ENCODE measurements around the gene TP53I13. TPM values are rescaled to one million over a fixed set of nuclear protein-coding genes. Genes with fewer than 3 reads are reported as not detected.

Gene TP53I13
- total and polyA plus RNA-seq, 10 of the 15 experiments (the other 5 are each of a cell fraction or from before 2014, with no cell fraction given), result 0.31 to 45.1 (median 19.5) TPM; not detected in 1

- H3K4me3 ChIP-seq, result peak within 1 kb of the TSS; percentile 94
- CTCF ChIA-PET, result interaction anchor here (1.0 to 6.7 kb wide), 6 partner anchors 8 to 341 kb away, joined by 4 to 82 read pairs (median 43); no protein-coding TSS in a partner anchor
- WGBS (ENCODE audit: insufficient coverage, insufficient replicate concordance, low lambda C conversion rate, missing lambda C conversion rate), result 2% methylated on average over 35 of the region's 70 CpGs
- H3K4me2 ChIP-seq (ENCODE audit: control insufficient read depth, insufficient read depth), result peak within 1 kb of the TSS; percentile 100
- H3K79me2 ChIP-seq (ENCODE audit: control insufficient read depth, insufficient read depth, low read length), result peaks cover 29% of the 10 kb centered on the region
- peak within 1 kb of the TSS; percentile 72 for H3K27ac ChIP-seq (ENCODE audit: control insufficient read depth, insufficient read depth)
- peaks cover 52% of the 10 kb centered on the region for H3K4me1 ChIP-seq (ENCODE audit: control insufficient read depth, insufficient read depth, low read length)
- RAD21 ChIA-PET (ENCODE audit: unreplicated experiment), result no interaction called here
- intact Hi-C loops (cut with micrococcal nuclease; ENCODE audit: unreplicated experiment), result loop anchor here (10.0 kb wide), 1 partner anchor 225 kb away; no protein-coding TSS in a partner anchor
- FAIRE-seq (no peak), DNase-seq (ENCODE audit: low read depth, low spot score) (no peak), ATAC-seq (peak; percentile 74)
- H3K27me3 ChIP-seq (replicated peaks in 1 of 2; ENCODE audit: control insufficient read depth in 2 of 2, insufficient read depth in 2 of 2, low read length in 1 of 2), result no peaks in the 10 kb centered on the region; a peak in 1 of 4 replicates
- H3K9ac ChIP-seq (ENCODE audit: control insufficient read depth, insufficient read depth, low read length), result peak within 1 kb of the TSS; percentile 78
- no peaks in the 10 kb centered on the region for H3K9me3 ChIP-seq (replicated peaks; ENCODE audit: control insufficient read depth, insufficient read depth, low read length)
- SMC1A ChIA-PET (ENCODE audit: uncharacterized antibody, unreplicated experiment), result interaction anchor here (1.1 to 3.0 kb wide), 2 partner anchors 9 to 28 kb away, joined by 5 to 17 read pairs; no protein-coding TSS in a partner anchor
- no peaks in the 10 kb centered on the region for H3K36me3 ChIP-seq (ENCODE audit: control insufficient read depth in 2 of 2, insufficient read depth in 2 of 2, low read length in 1 of 2)
- no peaks in the 10 kb centered on the region for H4K20me1 ChIP-seq (ENCODE audit: control insufficient read depth, insufficient read depth)
- in situ Hi-C loops (cut with MboI), result no loop called here
- POLR2A ChIA-PET, result interaction anchor here (3.1 kb wide), 1 partner anchor 27 kb away, joined by 9 read pairs; no protein-coding TSS in a partner anchor
- no TSS peak for BruUV-seq (replicated peaks)
- H2AFZ ChIP-seq (ENCODE audit: control insufficient read depth, low read depth, low read length), result peak within 1 kb of the TSS; percentile 95
- no peak for TF ChIP-seq SIX5 (IDR thresholded peaks at IDR 0.05; ENCODE audit: low read depth, low read length, severe bottlenecking)
- no peak for TF ChIP-seq RCOR1 (conservative IDR thresholded peaks at IDR 0.05; ENCODE audit: low read depth, low read length)
- TF ChIP-seq SIN3A (IDR thresholded peaks at IDR 0.05; ENCODE audit: low read depth, low read length), result no peak
- TF ChIP-seq, protein P1, sequence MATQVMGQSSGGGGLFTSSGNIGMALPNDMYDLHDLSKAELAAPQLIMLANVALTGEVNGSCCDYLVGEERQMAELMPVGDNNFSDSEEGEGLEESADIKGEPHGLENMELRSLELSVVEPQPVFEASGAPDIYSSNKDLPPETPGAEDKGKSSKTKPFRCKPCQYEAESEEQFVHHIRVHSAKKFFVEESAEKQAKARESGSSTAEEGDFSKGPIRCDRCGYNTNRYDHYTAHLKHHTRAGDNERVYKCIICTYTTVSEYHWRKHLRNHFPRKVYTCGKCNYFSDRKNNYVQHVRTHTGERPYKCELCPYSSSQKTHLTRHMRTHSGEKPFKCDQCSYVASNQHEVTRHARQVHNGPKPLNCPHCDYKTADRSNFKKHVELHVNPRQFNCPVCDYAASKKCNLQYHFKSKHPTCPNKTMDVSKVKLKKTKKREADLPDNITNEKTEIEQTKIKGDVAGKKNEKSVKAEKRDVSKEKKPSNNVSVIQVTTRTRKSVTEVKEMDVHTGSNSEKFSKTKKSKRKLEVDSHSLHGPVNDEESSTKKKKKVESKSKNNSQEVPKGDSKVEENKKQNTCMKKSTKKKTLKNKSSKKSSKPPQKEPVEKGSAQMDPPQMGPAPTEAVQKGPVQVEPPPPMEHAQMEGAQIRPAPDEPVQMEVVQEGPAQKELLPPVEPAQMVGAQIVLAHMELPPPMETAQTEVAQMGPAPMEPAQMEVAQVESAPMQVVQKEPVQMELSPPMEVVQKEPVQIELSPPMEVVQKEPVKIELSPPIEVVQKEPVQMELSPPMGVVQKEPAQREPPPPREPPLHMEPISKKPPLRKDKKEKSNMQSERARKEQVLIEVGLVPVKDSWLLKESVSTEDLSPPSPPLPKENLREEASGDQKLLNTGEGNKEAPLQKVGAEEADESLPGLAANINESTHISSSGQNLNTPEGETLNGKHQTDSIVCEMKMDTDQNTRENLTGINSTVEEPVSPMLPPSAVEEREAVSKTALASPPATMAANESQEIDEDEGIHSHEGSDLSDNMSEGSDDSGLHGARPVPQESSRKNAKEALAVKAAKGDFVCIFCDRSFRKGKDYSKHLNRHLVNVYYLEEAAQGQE (IDR thresholded peaks at IDR 0.05; ENCODE audit: low read depth, low read length), result no peak
- peak; percentile 70 for TF ChIP-seq GATAD2B (conservative IDR thresholded peaks at IDR 0.05; ENCODE audit: low read depth)
- no peak for TF ChIP-seq POU2F2 (IDR thresholded peaks at IDR 0.05; ENCODE audit: borderline replicate concordance, low read depth, low read length)
- TF ChIP-seq NR2C2 (IDR thresholded peaks at IDR 0.05; ENCODE audit: borderline replicate concordance, control insufficient read depth, insufficient read length, low read depth), result no peak
- peak; percentile 60; the same call in 1 of the 2 replicates for TF ChIP-seq RB1 (IDR thresholded peaks at IDR 0.05; ENCODE audit: borderline replicate concordance)
- TF ChIP-seq KAT2A (conservative IDR thresholded peaks at IDR 0.05; ENCODE audit: control insufficient read depth, low read depth, low read length), result no peak
- no peak for TF ChIP-seq E4F1 (IDR thresholded peaks at IDR 0.05; ENCODE audit: borderline replicate concordance, partially characterized antibody)
- TF ChIP-seq BACH1 (IDR thresholded peaks at IDR 0.05; ENCODE audit: borderline replicate concordance), result 0 out of 2 replicates have a peak, but pooled peaks have one; percentile 36
- peak; percentile 44 for TF ChIP-seq KLF5 (IDR thresholded peaks at IDR 0.05; ENCODE audit: partially characterized antibody)
- TF ChIP-seq GABPA (IDR thresholded peaks at IDR 0.05; ENCODE audit: low read depth), result no peak
- no peak for TF ChIP-seq MTA2 (IDR thresholded peaks at IDR 0.05; ENCODE audit: low read depth)
- TF ChIP-seq BMI1 (IDR thresholded peaks at IDR 0.05; ENCODE audit: borderline replicate concordance), result no peak
Observed at GRCh38 chr17:29589524-29590410, 21.3 kb downstream of the TP53I13 start, which contains the start of gene GIT1. TSS of gene GIT1 (minus strand) at chr17:29589648. CDS start at chr17:29589378, 270 bp downstream.
